K562 (cell line): ENCODE data around the gene DLGAP1.

Experiments used
- ARNT ChIP-seq, 2 experiments: fragments of 450-650 bp; IDR thresholded peaks; 2 replicates each; pipeline ENCODE4 v1.6.1; 2016; ENCODE audit warnings: mild to moderate bottlenecking in 1 of 2
- CHD4 ChIP-seq: fragments of 200-600 bp; sonication (generic); IDR thresholded peaks from 3 replicates; pipeline ENCODE4 v1.6.1; 2012; ENCODE audit warnings: low read depth, mild to moderate bottlenecking, mixed read lengths, low read length, inconsistent platforms; ENCODE audit not compliant: insufficient read depth, insufficient replicate concordance, poor library complexity, severe bottlenecking
- EP300 ChIP-seq: IDR thresholded peaks from 2 replicates; pipeline ENCODE4 v1.6.1; 2012; ENCODE audit warnings: low read length, improper control_type of control experiment
- HNRNPK ChIP-seq: fragments of 200-400 bp; formaldehyde crosslinking; IDR thresholded peaks from one replicate; pipeline ENCODE4 v1.6.1; 2018; ENCODE audit warnings: mild to moderate bottlenecking, low read depth, low read length; ENCODE audit not compliant: poor library complexity, severe bottlenecking
- POLR2A ChIP-seq: fragments of 450-650 bp; conservative IDR thresholded peaks from 2 replicates; pipeline ENCODE4 v1.6.1; 2016
- RAD21 ChIP-seq, 2 experiments: fragments of 250-450 bp in 1 of 2; fragments of 450-650 bp in 1 of 2; sonication (Bioruptor Pico) in 1 of 2; formaldehyde crosslinking in 1 of 2; IDR thresholded peaks in 1 of 2; conservative IDR thresholded peaks in 1 of 2; 2 replicates each; pipeline versions ENCODE4 v1.4.0 to v1.8.0; 2020 to 2022; ENCODE audit warnings: mild to moderate bottlenecking in 2 of 2, moderate library complexity in 1 of 2
- SRF ChIP-seq, 2 experiments: fragments of 250-450, 450-650 bp in 1 of 2; sonication (Bioruptor Pico) in 1 of 2; sonication (generic) in 1 of 2; formaldehyde crosslinking; IDR thresholded peaks; 2 replicates each; pipeline versions ENCODE4 v1.5.0 to v1.5.1; 2020 to 2022; ENCODE audit warnings: mild to moderate bottlenecking in 1 of 2, missing genetic modification reagents in 1 of 2
- TCFL5 ChIP-seq: fragments of 250-450 bp; sonication (Bioruptor Pico); conservative IDR thresholded peaks from 2 replicates; pipeline ENCODE4 v1.6.1; 2021; ENCODE audit warnings: mild to moderate bottlenecking, moderate library complexity, matching md5 sums
- TF ChIP-seq, protein P1 (sequence below), 3 experiments: IDR thresholded peaks in 2 of 3; conservative IDR thresholded peaks in 1 of 3; 2 replicates each; pipeline ENCODE4 v1.5.1; 2011 to 2012; ENCODE audit warnings: low read length in 3 of 3, mild to moderate bottlenecking in 3 of 3, control low read depth in 2 of 3, improper control_type of control experiment in 1 of 3, inconsistent platforms in 1 of 3, low read depth in 1 of 3, mixed read lengths in 1 of 3, moderate library complexity in 1 of 3; ENCODE audit not compliant: insufficient read depth in 2 of 3

- no peak for TF ChIP-seq TCFL5
- TF ChIP-seq POLR2A, result no peak
- TF ChIP-seq EP300, result no peak
- TF ChIP-seq RAD21 (CRISPR knock-in tag; conservative IDR thresholded peaks at IDR 0.05 in 1 of 2, IDR thresholded peaks at IDR 0.05 in 1 of 2), result no peak
- TF ChIP-seq ARNT (IDR thresholded peaks at IDR 0.05), result no peak
- TF ChIP-seq, protein P1, sequence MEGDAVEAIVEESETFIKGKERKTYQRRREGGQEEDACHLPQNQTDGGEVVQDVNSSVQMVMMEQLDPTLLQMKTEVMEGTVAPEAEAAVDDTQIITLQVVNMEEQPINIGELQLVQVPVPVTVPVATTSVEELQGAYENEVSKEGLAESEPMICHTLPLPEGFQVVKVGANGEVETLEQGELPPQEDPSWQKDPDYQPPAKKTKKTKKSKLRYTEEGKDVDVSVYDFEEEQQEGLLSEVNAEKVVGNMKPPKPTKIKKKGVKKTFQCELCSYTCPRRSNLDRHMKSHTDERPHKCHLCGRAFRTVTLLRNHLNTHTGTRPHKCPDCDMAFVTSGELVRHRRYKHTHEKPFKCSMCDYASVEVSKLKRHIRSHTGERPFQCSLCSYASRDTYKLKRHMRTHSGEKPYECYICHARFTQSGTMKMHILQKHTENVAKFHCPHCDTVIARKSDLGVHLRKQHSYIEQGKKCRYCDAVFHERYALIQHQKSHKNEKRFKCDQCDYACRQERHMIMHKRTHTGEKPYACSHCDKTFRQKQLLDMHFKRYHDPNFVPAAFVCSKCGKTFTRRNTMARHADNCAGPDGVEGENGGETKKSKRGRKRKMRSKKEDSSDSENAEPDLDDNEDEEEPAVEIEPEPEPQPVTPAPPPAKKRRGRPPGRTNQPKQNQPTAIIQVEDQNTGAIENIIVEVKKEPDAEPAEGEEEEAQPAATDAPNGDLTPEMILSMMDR (IDR thresholded peaks at IDR 0.05 in 2 of 3, conservative IDR thresholded peaks at IDR 0.05 in 1 of 3; ENCODE audit: insufficient read depth in 2 of 3, low read depth in 1 of 3, low read length in 3 of 3), result no peak
- TF ChIP-seq HNRNPK, result no peak
- TF ChIP-seq CHD4, result no peak
- no peak for TF ChIP-seq SRF (CRISPR knock-in tag; IDR thresholded peaks at IDR 0.05)
These were observed 524.1 kb downstream of the DLGAP1 start for GRCh38 chr18:3931013-3931315.
